Activated CD8-positive, alpha-beta T cell treated with anti-CD3 and anti-CD28 coated beads for 36 hours (primary cell): ENCODE results near the gene CGGBP1. TPM values are rescaled to one million over a fixed set of nuclear protein-coding genes. Genes with fewer than 3 reads are reported as not detected.

Source experiments
- ATAC-seq: fragments of 200-7000 bp; cut with Tn5 transposase; one replicate; pipeline ENCODE4 v1.10.0; 2021; ENCODE audit warnings: mild to moderate bottlenecking, moderate library complexity
- CTCF ChIA-PET: fragments of 350-600 bp; sonication (Branson Sonifier 250); formaldehyde crosslinking; loops from one replicate; lab custom pipeline; 2021; ENCODE audit warnings: antibody characterized with exemption; lab: Charles Lee
- POLR2A ChIA-PET: fragments of 350-600 bp; sonication (Branson Sonifier 250); formaldehyde crosslinking; loops from one replicate; lab custom pipeline; 2021; ENCODE audit warnings: antibody characterized with exemption; lab: Charles Lee
- DNase-seq: peaks from one replicate; pipeline ENCODE4 v3.0.0-alpha.2; 2020
- H3K27ac Mint-ChIP-seq: one replicate; pipeline ENCODE4 v1.8.0; 2021; ENCODE audit warnings: mild to moderate bottlenecking, mixed read lengths
- H3K27me3 Mint-ChIP-seq: one replicate; pipeline ENCODE4 v1.8.0; 2021; ENCODE audit warnings: mixed read lengths
- H3K36me3 Mint-ChIP-seq: one replicate; pipeline ENCODE4 v1.8.0; 2021; ENCODE audit warnings: low read depth, mixed read lengths
- H3K4me1 Mint-ChIP-seq: one replicate; pipeline ENCODE4 v1.8.0; 2021; ENCODE audit warnings: low read depth, mixed read lengths
- H3K4me3 Mint-ChIP-seq: one replicate; pipeline ENCODE4 v1.8.0; 2021; ENCODE audit warnings: mild to moderate bottlenecking, moderate library complexity, mixed read lengths
- H3K9me3 Mint-ChIP-seq: one replicate; pipeline ENCODE4 v1.8.0; 2021; ENCODE audit warnings: mixed read lengths
- CTCF ChIP-seq: fragments of 200-600 bp; IDR thresholded peaks from one replicate; pipeline ENCODE4 v1.8.0; 2022; ENCODE audit warnings: antibody characterized with exemption, mild to moderate bottlenecking
- intact Hi-C: fragments of 100-400 bp; cut with micrococcal nuclease; formaldehyde crosslinking; loops from one replicate; pipeline ENCODE4 v1.10.0; 2022
- total RNA-seq, 2 experiments: library from RNA; stranded (reverse); gene quantifications; one replicate each; pipeline ENCODE4 v1.2.3, GENCODE V29; 2021

CGGBP1 gene
- total RNA-seq, 2 experiments from 2014 or later: 69.2 to 74.6 TPM

GRCh38 chr3:88033808-88034207 lies 25.0 kb downstream of the CGGBP1 start:
- no peak for DNase-seq
- no peaks in the 10 kb centered on the region for H3K36me3 Mint-ChIP-seq
- no peak for TF ChIP-seq CTCF
- H3K4me3 Mint-ChIP-seq: no peak overlapping the region
- intact Hi-C loops: no loop called here
- no peak for ATAC-seq
- H3K27ac Mint-ChIP-seq: no peak overlapping the region
- H3K9me3 Mint-ChIP-seq: no peaks in the 10 kb centered on the region
- no peaks in the 10 kb centered on the region for H3K27me3 Mint-ChIP-seq
- ChIA-PET CTCF (interaction anchor here (0.9 kb wide), 1 partner anchor 17 kb away, joined by 3 read pairs; no protein-coding TSS in a partner anchor), POLR2A (no interaction called here)
- peaks cover 35% of the 10 kb centered on the region for H3K4me1 Mint-ChIP-seq

DNA sequence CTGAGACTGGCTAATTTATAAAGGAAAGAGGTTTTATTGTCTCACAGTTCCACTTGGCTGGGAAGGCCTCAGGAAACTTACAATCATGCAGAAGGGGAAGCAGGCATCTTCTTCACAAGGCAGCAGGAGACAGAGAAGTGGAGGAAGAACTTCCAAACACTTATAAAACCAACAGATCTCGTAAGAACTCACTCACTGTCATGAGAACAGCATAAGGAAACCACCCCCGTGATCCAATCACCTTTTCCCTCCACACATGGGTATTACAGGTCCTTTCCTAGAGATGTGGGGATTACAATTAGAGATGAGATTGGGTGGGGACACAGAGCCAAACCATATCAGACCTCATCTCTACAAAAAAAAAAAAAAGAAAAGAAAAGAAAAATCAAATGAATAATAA lies 25.7 kb downstream of the CGGBP1 start:
- no peak overlapping the region for H3K27ac Mint-ChIP-seq
- ChIA-PET CTCF (no interaction called here), POLR2A (no interaction called here)
- intact Hi-C loops: no loop called here
- no peaks in the 10 kb centered on the region for H3K9me3 Mint-ChIP-seq
- DNase-seq: no peak
- TF ChIP-seq CTCF: no peak
- ATAC-seq: no peak
- H3K27me3 Mint-ChIP-seq: no peaks in the 10 kb centered on the region
- no peaks in the 10 kb centered on the region for H3K36me3 Mint-ChIP-seq
- peaks cover 35% of the 10 kb centered on the region for H3K4me1 Mint-ChIP-seq
- no peak overlapping the region for H3K4me3 Mint-ChIP-seq

DNA sequence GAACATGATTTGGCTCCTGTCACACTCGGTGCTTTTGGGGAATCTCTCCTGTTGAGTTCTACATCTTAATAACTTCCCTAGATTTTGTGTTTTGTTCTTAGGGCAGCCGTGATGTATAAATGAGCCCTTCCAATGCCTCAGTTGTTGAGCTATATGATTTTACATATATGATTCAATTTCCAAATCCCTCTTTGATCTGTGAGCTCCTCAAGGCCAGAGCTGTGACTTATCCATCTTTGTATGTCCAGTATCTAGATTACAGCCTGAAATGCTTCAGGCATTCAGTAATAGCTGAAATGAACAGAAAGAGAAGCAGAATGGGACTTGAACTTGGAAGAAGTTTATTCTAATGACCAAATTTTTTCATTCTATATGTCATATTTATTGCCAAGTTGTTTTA lies 26.6 kb downstream of the CGGBP1 start:
- Mint-ChIP-seq H3K36me3 (no peaks in the 10 kb centered on the region), H3K27me3 (no peaks in the 10 kb centered on the region), H3K9me3 (no peaks in the 10 kb centered on the region), H3K27ac (peak overlapping the region; percentile 87), H3K4me3 (peak overlapping the region; percentile 77), H3K4me1 (peaks cover 35% of the 10 kb centered on the region)
- POLR2A ChIA-PET: interaction anchor here (0.7 to 1.6 kb wide), 2 partner anchors 27 to 117 kb away, joined by 4 to 7 read pairs; partner anchors contain the start of genes C3orf38, CGGBP1 and ZNF654
- DNase-seq: no peak
- intact Hi-C loops: no loop called here
- ATAC-seq: peak; percentile 33
- no peak for TF ChIP-seq CTCF
- CTCF ChIA-PET: interaction anchor here (0.9 to 2.1 kb wide), 4 partner anchors 32 to 118 kb away, joined by 3 to 9 read pairs (median 3); partner anchors contain the start of gene C3orf38

GRCh38 chr3:88031642-88032077 lies 27.1 kb downstream of the CGGBP1 start:
- no peak for TF ChIP-seq CTCF
- no peaks in the 10 kb centered on the region for H3K36me3 Mint-ChIP-seq
- H3K4me3 Mint-ChIP-seq: peak overlapping the region; percentile 77
- intact Hi-C loops: no loop called here
- peaks cover 35% of the 10 kb centered on the region for H3K4me1 Mint-ChIP-seq
- peak; percentile 87 for ATAC-seq
- no peaks in the 10 kb centered on the region for H3K9me3 Mint-ChIP-seq
- H3K27ac Mint-ChIP-seq: peak overlapping the region; percentile 85
- peak; percentile 37 for DNase-seq
- no peaks in the 10 kb centered on the region for H3K27me3 Mint-ChIP-seq
- CTCF ChIA-PET: interaction anchor here (0.9 to 2.1 kb wide), 3 partner anchors 33 to 101 kb away, joined by 3 to 9 read pairs (median 3); no protein-coding TSS in a partner anchor
- POLR2A ChIA-PET: interaction anchor here (0.7 to 1.6 kb wide), 2 partner anchors 27 to 118 kb away, joined by 4 to 7 read pairs; partner anchors contain the start of genes C3orf38, CGGBP1 and ZNF654

- H3K27ac Mint-ChIP-seq: no peak overlapping the region
- POLR2A ChIA-PET: no interaction called here
- TF ChIP-seq CTCF: no peak
Observed at GRCh38 chr3:88030210-88030609, 28.6 kb downstream of the CGGBP1 start.

More at GRCh38 chr3:88030210-88030609, 28.6 kb downstream of the CGGBP1 start:
- Mint-ChIP-seq H3K9me3 (no peaks in the 10 kb centered on the region), H3K27me3 (no peaks in the 10 kb centered on the region), H3K4me3 (peak overlapping the region; percentile 29), H3K4me1 (peaks cover 35% of the 10 kb centered on the region), H3K36me3 (no peaks in the 10 kb centered on the region)
- ATAC-seq: no peak
- intact Hi-C loops: no loop called here
- CTCF ChIA-PET: interaction anchor here (0.7 to 1.4 kb wide), 3 partner anchors 10 to 83 kb away, joined by 3 read pairs; no protein-coding TSS in a partner anchor
- DNase-seq: no peak
